ENCODE results near the gene EPHB1. TPM values are rescaled to one million over a fixed set of nuclear protein-coding genes. Genes with fewer than 3 reads are reported as not detected.

EPHB1 gene
- total and polyA plus RNA-seq, 2 of the 13 experiments (the other 11 are each of a cell fraction or from before 2014, with no cell fraction given): 0.07 to 0.21 TPM

DNA sequence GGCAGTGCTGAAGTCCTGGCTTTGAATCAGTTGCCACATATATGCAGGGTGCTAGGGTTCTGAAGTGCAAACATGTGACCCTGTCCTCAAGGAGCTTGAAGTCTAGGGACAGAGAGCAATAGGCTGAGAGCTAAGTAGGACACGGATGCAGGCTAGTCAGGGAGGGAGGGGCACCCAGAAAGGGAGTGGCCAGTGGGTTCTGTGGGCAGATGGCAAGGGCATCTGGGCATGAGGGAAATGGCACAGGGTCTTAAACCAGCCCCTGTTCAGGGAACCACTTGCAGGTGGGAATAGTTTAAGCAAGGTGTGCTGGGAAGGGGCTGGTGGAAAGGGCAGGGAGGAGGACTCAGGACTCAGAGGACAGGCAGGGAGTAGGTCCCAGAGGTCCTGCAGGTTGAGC is 46.4 kb upstream of the EPHB1 start (continued):
- TF ChIP-seq, protein P1, sequence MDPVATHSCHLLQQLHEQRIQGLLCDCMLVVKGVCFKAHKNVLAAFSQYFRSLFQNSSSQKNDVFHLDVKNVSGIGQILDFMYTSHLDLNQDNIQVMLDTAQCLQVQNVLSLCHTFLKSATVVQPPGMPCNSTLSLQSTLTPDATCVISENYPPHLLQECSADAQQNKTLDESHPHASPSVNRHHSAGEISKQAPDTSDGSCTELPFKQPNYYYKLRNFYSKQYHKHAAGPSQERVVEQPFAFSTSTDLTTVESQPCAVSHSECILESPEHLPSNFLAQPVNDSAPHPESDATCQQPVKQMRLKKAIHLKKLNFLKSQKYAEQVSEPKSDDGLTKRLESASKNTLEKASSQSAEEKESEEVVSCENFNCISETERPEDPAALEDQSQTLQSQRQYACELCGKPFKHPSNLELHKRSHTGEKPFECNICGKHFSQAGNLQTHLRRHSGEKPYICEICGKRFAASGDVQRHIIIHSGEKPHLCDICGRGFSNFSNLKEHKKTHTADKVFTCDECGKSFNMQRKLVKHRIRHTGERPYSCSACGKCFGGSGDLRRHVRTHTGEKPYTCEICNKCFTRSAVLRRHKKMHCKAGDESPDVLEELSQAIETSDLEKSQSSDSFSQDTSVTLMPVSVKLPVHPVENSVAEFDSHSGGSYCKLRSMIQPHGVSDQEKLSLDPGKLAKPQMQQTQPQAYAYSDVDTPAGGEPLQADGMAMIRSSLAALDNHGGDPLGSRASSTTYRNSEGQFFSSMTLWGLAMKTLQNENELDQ (CRISPR knock-in tag; IDR thresholded peaks at IDR 0.05; ENCODE audit: borderline replicate concordance): no peak
- TF ChIP-seq NFYC (CRISPR knock-in tag; IDR thresholded peaks at IDR 0.05) (no peak), ZNF331 (CRISPR knock-in tag; IDR thresholded peaks at IDR 0.05) (no peak)
- TF ChIP-seq, protein P2, sequence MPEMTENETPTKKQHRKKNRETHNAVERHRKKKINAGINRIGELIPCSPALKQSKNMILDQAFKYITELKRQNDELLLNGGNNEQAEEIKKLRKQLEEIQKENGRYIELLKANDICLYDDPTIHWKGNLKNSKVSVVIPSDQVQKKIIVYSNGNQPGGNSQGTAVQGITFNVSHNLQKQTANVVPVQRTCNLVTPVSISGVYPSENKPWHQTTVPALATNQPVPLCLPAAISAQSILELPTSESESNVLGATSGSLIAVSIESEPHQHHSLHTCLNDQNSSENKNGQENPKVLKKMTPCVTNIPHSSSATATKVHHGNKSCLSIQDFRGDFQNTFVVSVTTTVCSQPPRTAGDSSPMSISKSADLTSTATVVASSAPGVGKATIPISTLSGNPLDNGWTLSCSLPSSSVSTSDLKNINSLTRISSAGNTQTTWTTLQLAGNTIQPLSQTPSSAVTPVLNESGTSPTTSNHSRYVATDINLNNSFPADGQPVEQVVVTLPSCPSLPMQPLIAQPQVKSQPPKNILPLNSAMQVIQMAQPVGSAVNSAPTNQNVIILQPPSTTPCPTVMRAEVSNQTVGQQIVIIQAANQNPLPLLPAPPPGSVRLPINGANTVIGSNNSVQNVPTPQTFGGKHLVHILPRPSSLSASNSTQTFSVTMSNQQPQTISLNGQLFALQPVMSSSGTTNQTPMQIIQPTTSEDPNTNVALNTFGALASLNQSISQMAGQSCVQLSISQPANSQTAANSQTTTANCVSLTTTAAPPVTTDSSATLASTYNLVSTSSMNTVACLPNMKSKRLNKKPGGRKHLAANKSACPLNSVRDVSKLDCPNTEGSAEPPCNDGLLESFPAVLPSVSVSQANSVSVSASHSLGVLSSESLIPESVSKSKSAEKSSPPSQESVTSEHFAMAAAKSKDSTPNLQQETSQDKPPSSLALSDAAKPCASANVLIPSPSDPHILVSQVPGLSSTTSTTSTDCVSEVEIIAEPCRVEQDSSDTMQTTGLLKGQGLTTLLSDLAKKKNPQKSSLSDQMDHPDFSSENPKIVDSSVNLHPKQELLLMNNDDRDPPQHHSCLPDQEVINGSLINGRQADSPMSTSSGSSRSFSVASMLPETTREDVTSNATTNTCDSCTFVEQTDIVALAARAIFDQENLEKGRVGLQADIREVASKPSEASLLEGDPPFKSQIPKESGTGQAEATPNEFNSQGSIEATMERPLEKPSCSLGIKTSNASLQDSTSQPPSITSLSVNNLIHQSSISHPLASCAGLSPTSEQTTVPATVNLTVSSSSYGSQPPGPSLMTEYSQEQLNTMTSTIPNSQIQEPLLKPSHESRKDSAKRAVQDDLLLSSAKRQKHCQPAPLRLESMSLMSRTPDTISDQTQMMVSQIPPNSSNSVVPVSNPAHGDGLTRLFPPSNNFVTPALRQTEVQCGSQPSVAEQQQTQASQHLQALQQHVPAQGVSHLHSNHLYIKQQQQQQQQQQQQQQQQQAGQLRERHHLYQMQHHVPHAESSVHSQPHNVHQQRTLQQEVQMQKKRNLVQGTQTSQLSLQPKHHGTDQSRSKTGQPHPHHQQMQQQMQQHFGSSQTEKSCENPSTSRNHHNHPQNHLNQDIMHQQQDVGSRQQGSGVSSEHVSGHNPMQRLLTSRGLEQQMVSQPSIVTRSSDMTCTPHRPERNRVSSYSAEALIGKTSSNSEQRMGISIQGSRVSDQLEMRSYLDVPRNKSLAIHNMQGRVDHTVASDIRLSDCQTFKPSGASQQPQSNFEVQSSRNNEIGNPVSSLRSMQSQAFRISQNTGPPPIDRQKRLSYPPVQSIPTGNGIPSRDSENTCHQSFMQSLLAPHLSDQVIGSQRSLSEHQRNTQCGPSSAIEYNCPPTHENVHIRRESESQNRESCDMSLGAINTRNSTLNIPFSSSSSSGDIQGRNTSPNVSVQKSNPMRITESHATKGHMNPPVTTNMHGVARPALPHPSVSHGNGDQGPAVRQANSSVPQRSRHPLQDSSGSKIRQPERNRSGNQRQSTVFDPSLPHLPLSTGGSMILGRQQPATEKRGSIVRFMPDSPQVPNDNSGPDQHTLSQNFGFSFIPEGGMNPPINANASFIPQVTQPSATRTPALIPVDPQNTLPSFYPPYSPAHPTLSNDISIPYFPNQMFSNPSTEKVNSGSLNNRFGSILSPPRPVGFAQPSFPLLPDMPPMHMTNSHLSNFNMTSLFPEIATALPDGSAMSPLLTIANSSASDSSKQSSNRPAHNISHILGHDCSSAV (CRISPR knock-in tag; IDR thresholded peaks at IDR 0.05; ENCODE audit: borderline replicate concordance): no peak
- TF ChIP-seq, protein P3, sequence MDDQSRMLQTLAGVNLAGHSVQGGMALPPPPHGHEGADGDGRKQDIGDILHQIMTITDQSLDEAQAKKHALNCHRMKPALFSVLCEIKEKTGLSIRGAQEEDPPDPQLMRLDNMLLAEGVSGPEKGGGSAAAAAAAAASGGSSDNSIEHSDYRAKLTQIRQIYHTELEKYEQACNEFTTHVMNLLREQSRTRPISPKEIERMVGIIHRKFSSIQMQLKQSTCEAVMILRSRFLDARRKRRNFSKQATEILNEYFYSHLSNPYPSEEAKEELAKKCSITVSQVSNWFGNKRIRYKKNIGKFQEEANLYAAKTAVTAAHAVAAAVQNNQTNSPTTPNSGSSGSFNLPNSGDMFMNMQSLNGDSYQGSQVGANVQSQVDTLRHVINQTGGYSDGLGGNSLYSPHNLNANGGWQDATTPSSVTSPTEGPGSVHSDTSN (CRISPR knock-in tag; IDR thresholded peaks at IDR 0.05; ENCODE audit: borderline replicate concordance): no peak
- TF ChIP-seq, protein P4, sequence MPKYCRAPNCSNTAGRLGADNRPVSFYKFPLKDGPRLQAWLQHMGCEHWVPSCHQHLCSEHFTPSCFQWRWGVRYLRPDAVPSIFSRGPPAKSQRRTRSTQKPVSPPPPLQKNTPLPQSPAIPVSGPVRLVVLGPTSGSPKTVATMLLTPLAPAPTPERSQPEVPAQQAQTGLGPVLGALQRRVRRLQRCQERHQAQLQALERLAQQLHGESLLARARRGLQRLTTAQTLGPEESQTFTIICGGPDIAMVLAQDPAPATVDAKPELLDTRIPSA (CRISPR knock-in tag; IDR thresholded peaks at IDR 0.05; ENCODE audit: borderline replicate concordance): no peak
